NOMO-1 treated with dmso at 0.1 percent for 144 hours (cell line): ENCODE measurements around the gene DNER.
"Not testable (repeated sequence)": the region's sequence is repeated elsewhere in the genome, so short reads cannot be mapped to it uniquely, and the experiment has no call there.

Experiments
- DNase-seq: peaks from one replicate; lab custom pipeline; 2025; ENCODE audit not compliant: unreplicated experiment; lab: John Stamatoyannopoulos, UW

The DNER gene, protein sequence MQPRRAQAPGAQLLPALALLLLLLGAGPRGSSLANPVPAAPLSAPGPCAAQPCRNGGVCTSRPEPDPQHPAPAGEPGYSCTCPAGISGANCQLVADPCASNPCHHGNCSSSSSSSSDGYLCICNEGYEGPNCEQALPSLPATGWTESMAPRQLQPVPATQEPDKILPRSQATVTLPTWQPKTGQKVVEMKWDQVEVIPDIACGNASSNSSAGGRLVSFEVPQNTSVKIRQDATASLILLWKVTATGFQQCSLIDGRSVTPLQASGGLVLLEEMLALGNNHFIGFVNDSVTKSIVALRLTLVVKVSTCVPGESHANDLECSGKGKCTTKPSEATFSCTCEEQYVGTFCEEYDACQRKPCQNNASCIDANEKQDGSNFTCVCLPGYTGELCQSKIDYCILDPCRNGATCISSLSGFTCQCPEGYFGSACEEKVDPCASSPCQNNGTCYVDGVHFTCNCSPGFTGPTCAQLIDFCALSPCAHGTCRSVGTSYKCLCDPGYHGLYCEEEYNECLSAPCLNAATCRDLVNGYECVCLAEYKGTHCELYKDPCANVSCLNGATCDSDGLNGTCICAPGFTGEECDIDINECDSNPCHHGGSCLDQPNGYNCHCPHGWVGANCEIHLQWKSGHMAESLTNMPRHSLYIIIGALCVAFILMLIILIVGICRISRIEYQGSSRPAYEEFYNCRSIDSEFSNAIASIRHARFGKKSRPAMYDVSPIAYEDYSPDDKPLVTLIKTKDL

DNA sequence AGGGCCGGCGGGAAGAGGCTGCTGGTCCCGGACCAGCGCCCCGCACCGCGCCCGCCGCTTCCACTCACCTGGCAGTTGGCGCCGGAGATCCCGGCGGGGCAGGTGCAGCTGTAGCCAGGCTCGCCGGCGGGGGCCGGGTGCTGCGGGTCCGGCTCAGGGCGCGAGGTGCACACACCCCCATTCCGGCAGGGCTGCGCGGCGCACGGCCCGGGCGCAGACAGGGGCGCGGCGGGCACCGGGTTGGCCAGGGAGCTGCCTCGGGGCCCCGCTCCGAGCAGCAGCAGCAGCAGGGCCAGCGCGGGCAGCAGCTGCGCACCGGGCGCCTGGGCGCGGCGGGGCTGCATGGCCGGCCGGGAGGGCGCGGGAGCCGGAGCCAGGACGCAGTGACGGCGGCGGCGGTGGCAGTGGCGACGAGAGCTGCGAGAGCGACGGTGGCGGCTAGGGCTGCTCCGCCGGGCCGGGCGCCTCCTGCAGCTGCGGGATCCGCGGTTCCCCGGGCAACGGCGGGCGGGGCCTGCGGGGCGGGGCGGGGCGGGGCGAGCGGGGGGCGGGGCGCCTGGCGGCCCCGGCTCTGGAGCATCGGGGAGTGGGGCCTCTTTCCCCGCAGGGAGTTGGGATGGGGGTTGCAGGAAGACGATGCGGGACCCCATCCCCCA lies at the start of gene DNER:
DNER (minus strand) TSS at position 476 of the 656 bp plus-strand sequence; CDS start at position 344, 132 bp downstream.
- no peak for DNase-seq

DNA sequence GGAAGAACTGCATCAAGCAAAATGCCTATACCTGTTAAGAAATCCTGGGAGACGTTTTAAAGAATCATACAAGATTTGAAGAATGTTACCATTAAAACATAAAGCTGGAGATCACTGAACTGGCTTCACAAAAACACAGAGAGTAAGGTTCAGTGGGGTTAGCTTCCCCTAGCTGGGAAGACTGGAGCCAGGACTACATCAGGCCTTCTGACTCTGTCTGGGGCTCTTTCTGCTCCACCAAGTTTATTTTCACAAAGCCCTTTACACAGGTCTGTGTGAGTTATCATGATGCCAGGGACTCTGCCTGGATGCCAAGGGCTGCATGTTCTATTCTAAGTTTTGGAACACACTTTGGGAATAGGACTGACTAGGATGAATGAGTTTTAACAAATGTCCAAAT lies 47.3 kb upstream of the DNER start:
- DNase-seq, result no peak

DNA sequence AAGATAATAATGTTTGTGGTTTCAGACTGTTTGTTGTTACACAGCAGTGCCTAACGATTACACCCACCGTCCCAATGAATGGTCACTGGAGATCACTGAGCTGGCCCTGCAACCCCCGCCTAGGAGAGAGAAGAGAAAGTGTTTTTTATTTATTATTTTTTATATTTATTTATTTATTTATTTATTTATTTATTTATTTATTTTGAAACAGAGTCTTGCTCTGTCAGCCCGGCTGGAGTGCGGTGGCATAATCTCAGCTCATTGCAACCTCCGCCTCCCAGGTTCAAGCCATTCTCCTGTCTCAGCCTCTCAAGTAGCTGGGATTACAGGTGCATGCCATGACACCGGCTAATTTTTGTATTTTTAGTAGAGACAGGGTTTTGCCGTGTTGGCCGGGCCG lies 43.1 kb upstream of the DNER start:
- not testable (repeated sequence) for DNase-seq

DNA sequence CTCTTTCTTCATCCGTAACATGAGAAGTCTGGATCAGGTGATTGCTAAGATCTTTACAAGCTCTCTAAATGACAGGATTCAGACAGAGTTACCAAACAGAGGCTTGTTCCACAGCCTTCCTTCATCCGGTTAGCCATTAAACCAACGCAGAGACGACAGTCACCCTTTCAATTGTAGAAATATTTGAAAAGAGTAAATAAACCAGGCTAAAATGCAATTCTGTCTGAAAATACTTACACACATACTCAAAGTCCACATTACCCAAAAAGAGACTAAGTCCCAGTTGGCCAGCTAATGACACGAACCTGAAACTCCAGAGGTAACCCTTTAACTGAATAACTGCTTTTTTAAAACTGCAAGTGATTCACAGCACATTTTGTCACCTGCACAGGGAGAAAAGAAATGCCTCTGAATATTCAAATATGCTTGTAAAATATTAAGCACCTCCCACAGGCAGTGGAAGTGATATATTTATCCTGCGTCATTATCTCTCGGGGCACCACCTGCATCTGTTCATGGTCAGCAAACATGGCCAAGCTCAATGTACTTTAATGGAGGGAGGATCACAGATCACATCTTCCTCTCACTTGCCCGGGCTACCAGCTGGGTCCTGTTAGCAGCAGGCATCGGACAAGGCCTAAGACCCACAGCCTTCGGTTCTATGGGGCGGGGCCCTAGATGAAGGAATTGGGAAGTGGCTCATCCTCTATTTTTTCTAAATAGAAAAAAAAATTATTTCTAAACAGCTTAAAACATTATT lies 38.8 kb upstream of the DNER start:
- no peak for DNase-seq

DNA sequence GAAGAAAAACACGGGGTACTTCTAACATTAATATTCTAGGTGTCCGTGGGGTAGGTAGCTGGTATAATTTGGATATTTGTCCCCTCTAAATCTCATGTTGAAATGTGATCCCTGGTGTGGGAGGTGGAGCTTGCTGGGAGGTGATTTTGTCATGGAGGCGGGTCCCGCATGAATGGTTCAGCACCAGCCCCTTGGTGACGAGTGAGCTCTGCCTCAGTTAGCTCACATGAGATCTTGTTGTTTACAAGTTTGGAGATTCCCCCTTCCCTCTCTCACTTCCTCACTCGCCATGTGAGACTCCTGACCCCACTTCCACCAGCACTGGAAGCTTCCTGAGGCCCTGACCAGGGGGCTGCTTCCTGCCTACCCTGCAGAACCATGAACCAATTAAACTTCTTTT lies 35.4 kb upstream of the DNER start:
- no peak for DNase-seq

DNA sequence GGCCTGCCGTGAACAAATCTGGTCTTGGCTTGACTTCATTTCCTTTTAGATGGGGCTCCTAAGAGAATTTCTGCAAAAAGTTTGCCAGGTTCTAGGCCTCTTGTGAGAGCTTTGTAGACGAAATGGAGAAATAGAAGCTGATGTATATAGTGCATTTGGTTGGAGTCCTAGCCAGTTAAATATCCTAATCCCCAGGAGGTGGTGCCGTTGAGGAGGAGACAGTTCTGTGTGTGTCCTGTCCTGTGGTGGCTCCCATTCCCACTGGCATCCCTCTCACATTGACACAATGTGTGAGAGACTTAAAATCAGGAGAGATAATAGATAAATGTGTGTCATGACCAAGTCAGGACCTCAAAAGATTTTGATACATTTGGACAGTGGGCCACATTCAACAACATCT lies 34.6 kb upstream of the DNER start:
- no peak for DNase-seq

DNA sequence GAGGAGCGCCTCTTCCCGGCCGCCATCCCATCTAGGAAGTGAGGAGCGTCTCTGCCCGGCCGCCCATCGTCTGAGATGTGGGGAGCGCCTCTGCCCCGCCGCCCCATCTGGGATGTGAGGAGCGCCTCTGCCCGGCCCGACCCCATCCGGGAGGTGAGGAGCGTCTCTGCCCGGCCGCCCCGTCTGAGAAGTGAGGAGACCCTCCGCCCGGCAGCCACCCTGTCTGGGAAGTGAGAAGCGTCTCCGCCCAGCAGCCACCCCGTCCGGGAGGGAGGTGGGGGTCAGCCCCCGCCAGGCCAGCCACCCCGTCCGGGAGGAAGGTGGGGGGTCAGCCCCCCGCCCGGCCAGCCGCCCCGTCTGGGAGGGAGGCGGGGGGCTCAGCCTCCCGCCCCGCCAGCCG lies 28.3 kb upstream of the DNER start:
- not testable (repeated sequence) for DNase-seq

DNA sequence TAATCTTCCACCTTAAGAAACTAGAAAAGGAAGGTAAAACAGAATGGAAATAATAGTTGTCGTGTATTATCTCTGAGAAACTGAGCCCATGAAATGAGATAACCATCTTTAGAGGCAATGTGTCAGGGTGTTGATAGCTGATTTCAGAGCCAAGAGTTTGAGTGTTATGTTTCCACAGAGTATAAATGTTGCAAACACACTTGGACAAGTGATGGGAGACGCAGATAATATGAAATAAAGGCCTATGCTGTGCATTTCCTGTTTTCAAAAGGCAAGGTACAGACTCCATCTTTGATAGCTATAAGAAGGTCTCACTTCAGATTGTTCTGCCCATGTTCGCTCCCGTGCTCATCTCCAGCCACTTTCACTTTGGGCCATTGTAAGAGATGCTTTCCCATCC lies 25.9 kb upstream of the DNER start:
- DNase-seq, result no peak

DNA sequence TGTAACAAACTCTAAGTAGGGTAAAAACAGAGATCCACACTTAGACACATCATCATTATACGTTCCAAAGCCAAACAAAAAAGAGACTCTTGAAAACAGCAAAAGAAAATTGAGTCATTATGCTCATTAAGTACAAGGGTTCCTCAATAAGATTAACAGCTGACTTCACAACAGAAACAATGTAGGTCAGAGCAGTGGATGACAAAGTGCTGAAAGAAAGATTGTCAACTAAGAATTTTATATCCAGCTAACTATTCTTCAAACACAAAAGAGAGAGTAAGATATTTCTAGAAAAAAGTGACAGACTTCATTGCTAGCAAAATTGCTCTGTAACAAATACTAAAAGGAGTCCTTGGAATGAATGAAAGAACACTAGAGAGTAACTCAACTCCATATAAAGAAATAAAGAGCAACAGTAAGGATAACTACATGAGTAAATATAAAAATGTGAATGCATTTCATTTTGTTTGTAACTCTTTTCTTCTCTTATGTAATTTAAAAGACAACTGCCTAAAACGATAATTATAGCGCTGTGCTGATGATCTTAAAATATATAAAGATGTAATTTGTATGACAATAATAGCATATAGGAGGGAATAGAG lies 23.8 kb upstream of the DNER start:
- DNase-seq, result no peak

DNA sequence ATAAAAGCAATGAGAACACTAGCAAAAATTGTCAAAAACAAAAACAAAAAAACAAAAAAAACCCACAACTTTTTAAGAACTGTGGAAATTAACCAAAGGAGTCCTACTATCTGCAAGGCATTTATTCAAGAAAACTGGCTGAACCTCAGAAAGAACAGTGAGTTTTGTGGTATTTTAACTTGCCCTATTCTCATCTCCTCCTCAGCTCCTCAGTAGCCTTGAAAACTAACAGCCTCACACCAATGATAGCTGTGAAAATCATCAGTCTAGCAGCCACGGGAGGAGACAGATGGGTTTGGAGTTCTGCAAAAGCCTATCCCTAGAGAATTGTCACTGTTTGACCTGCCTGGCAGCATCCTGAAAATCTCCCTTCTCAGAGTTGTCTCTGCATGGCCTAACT lies 20.1 kb upstream of the DNER start:
- DNase-seq, result no peak

DNA sequence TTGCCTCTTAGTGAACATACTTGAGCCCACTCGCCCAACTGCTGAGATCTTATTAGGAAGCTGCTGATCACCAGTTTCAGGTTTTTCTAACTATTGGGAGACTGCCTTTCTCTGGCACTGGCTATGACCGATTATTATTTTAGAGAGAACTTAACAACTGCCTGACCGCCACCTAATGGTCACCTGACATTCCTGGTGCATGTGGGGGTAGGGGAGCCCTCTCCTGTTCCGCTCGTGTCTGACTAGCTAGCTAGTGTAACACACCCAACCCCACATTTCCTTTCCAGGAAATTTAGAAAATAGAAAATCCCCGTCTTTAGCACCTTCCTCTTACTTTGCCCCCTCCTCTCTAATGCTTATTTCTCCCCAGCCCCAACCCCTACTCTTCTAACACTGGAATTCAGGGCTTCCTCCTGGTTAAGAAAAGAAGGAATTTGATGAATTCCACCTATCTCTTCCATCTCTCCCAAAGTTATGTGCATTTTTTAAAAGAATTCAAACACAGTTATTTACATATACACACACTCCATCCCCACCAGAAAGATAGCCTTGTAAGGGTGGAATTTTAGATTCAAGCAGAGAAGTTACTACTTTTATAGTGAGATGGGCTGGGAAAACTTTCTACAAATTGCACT lies 19.4 kb upstream of the DNER start:
- no peak for DNase-seq

DNA sequence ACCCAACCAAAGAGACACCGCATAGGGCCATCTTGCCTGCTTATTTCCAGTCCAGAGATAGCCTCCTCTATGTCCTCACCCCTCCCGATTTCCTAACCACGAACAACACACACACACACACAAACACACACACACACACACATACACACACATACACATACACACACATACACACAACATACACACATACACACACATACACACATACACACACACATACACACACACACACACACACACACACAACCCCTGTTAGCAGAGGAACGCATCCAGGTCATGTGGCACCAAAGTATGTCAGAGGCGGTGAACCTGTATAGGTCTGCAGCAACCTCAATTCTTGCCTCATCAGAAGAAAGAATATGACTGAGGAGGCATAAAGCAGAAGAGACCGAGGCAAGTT lies 18.5 kb upstream of the DNER start:
- no peak for DNase-seq

DNA sequence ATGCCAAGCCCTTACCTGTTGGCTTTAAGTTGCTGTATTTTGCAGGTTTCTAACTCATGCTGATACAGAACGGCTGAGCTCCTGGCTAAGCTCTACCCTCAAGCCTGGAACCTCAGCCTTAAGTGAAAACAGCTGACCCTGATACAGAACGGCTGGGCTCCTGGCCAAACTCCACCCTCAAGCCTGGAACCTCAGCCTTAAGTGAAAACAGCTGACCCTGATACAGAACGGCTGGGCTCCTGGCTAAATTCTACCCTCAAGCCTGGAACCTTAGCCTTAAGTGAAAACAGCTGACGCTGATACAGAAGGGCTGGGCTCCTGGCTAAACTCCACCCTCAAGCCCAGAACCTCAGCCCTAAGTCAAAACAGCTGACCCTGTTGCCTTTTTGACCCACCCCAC lies 17.6 kb upstream of the DNER start:
- no peak for DNase-seq

DNA sequence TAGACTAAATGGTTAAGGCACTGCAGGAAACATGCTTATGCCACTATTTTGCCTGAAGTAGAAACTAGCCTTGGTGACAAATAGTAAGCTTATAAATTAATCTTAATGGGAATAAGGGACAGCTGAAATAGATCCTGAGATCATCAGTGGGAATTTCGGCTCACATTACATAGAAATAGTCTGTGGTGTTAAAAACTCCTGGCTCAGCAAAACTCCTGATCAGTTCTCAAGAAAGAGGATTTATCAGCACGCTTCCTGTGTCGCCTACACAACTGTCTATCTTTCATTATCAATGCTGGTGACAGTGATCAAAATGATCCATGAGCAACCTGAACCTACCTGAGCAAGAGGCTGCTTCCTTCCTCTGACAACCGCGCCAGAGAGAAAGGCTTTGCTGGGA lies 17.0 kb upstream of the DNER start:
- DNase-seq, result no peak

DNA sequence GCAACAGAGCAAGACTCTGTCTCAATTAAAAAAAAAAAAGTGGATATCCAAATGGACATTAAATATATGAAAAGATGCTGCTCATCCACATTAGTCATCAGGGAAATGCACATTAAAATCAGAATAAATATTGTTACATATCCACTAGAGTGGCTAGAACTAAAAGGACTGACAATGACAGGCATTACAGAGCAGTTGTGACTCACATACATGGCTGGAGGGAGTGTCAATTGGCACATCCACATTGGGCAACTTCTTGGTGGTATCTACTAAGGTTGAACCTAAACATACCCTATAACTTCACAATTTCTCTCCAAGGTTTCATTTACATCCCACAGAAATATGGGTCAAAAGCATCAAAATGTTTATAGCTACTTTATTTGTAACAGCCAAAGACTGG lies 14.0 kb upstream of the DNER start:
- DNase-seq, result no peak

DNA sequence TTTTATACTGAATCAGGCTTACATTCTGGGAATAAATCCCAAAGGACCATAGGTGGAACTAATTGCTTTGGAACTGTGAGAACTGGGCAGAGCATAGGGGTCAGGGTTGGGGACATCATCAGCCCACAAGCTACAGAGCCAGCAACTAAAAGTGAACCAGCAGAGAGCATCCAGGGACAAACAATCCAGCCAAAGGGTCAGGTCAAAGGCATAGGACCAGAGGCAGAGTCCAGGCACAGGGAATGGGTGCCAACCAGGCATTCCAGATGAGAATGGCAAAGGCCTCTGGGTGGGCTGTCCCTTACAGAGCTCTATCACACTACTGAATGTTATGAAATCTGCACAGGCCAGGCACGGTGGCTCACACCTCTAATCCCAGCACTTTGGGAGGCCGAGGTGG lies 12.3 kb upstream of the DNER start:
- no peak for DNase-seq

DNA sequence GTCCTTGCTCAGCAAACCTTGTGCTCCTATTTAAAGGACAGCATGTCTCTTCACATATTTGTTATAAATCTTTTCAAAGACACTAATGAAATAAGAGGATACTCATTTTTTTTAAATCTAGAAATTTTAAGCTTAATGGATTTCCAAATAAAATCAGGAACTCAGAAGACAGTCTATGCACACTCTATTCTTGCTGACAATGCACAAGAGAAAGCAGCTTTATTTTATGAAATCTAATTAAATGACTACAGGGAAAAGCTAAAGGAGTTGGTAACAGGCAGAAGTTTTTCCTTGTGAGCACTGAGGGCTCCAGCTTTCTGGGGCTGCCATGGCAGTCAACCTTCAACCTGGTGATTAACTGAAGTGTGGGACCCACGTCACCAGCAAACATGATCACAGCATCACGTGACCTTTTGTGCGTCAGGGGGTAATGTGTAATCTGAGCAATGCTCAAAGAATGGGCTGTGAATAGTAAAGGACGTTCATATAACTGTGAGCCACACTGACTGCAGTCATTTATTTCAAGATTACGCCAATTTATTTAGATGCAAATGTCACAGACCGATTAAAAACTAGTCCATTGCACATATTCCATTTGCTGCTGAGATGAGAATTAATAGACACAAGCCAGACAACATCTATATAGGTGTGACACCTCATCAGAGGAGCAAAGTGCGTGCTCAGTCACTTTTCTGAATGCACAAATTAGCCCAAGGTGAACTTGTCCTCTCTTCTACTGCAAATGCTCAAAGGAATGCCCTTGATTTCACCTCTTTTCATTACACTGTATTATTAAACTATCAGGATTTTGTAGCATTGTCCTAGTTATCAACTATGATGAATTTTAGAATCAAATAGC lies 11.6 kb upstream of the DNER start:
- DNase-seq, result no peak

DNA sequence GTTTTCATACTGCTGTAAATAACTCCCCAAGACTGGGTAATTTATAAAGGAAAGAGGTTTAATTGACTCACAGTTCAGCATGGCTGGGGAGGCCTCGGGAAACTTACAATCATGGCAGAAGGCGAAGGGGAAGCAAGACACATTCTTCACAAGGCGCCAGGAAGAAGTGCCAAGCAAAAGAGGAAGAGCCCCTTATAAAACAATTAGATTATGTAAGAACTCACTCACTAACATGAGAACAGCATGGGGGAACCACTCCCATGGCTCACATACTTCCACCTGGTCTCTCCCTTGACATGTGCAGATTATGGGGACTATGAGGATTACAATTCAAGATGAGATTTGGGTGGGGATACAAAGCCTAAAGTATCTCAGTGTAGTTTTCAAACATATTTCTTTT lies 8.8 kb upstream of the DNER start:
- DNase-seq, result peak; percentile 60

DNA sequence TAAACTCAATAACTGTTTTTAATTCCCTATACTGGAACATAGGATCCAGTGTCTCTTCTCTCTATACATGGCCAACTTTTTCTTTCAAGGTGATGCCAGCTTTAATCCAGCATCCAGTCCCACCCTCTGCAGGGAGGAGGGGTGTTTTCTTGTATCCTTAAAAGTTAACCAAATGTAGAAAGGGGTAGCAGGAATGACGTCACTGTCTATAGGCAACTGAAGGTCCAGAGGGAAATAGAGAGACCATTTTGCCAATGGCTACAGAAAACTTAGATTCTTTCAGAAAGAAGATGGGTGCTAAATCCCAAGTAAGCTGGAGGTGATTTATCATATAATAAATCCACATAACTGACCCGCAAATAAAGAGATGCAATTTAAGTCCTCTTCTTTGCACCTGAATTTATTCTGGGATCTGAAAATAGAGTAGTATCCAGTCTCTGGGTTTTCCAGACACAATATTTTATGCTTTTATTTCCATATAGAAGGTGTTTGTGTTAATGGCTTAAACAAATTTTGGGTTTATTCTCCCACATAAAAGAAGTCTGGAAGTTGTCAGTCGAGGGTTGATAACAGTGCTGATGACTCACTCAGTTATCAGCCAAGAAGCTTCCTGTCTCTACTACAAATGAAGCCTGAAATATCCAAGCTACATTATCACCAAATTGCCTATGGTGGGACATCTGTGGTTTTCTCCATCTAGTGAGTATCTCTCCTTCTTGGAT lies 5.7 kb upstream of the DNER start:
- DNase-seq, result no peak
